ENCODE results near the gene ITIH6.
"Not testable (repeated sequence)": the region's sequence is repeated elsewhere in the genome, so short reads cannot be mapped to it uniquely, and the experiment has no call there.

ITIH6 gene

GRCh38 chrX:54754854-54755253 lies 43.2 kb downstream of the ITIH6 start:
- Histone ChIP-seq H3K4me3 (ENCODE audit: low read depth in 1 of 2, low read length in 1 of 2) (no peak overlapping the region), H3K27me3 (no peaks in the 10 kb centered on the region), H3K36me3 (no peaks in the 10 kb centered on the region), H3K9me3 (no peaks in the 10 kb centered on the region), H3K27ac (no peak overlapping the region), H3K4me1 (ENCODE audit: control insufficient read depth in 1 of 2, insufficient read depth in 1 of 2, low read depth in 1 of 2, low read length in 1 of 2) (no peaks in the 10 kb centered on the region)
- TF ChIP-seq, protein P1, sequence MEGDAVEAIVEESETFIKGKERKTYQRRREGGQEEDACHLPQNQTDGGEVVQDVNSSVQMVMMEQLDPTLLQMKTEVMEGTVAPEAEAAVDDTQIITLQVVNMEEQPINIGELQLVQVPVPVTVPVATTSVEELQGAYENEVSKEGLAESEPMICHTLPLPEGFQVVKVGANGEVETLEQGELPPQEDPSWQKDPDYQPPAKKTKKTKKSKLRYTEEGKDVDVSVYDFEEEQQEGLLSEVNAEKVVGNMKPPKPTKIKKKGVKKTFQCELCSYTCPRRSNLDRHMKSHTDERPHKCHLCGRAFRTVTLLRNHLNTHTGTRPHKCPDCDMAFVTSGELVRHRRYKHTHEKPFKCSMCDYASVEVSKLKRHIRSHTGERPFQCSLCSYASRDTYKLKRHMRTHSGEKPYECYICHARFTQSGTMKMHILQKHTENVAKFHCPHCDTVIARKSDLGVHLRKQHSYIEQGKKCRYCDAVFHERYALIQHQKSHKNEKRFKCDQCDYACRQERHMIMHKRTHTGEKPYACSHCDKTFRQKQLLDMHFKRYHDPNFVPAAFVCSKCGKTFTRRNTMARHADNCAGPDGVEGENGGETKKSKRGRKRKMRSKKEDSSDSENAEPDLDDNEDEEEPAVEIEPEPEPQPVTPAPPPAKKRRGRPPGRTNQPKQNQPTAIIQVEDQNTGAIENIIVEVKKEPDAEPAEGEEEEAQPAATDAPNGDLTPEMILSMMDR (IDR thresholded peaks at IDR 0.05) = no peak

- H3K4me3 ChIP-seq (ENCODE audit: low read depth in 1 of 2, low read length in 1 of 2) = no peak overlapping the region
- no peaks in the 10 kb centered on the region for H3K4me1 ChIP-seq (ENCODE audit: control insufficient read depth in 1 of 2, insufficient read depth in 1 of 2, low read depth in 1 of 2, low read length in 1 of 2)
- no peaks in the 10 kb centered on the region for H3K36me3 ChIP-seq
- no peaks in the 10 kb centered on the region for H3K9me3 ChIP-seq
- H3K27ac ChIP-seq = no peak overlapping the region
- H3K27me3 ChIP-seq = no peaks in the 10 kb centered on the region
- TF ChIP-seq, protein P1 (IDR thresholded peaks at IDR 0.05) = no peak
These were observed 49.4 kb downstream of the ITIH6 start for GRCh38 chrX:54748626-54749025.

DNA sequence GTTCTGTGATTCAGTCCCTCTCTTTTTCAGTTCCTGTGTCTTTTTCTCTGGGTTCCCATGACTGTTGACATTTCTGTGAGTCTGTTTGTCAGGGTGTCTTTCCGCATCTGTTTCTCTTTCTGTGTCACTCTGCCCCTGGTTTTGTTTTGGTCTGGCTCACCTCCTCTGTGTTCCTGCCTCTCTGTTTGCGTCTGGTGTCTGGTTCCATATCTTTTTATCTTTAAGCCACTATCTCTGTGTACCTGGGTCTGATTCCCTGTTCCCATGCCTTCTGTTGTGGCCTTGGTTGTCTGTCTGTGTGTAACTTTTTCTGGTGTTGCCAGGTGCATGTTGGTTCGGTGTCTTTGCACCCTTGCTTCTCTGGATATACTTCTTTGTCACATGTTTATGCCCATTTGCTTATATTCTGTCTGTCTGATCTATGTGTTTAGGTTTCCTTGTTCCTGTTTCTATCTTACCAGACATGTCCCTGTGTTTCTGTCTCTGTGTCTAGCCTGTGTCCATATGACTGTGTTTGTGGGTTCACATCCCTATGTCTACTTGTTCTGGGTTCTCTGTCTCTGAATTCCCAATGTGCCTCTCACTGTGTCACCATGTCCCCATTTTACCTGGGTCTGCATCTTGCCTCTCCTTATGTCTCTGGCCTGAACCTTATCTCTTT lies 50.2 kb downstream of the ITIH6 start:
- H3K27ac ChIP-seq = no peak overlapping the region
- no peaks in the 10 kb centered on the region for H3K27me3 ChIP-seq
- no peaks in the 10 kb centered on the region for H3K4me1 ChIP-seq (ENCODE audit: control insufficient read depth in 1 of 2, insufficient read depth in 1 of 2, low read depth in 1 of 2, low read length in 1 of 2)
- no peak overlapping the region for H3K4me3 ChIP-seq (ENCODE audit: low read depth in 1 of 2, low read length in 1 of 2)
- no peaks in the 10 kb centered on the region for H3K9me3 ChIP-seq
- TF ChIP-seq, protein P1 (IDR thresholded peaks at IDR 0.05) = no peak
- H3K36me3 ChIP-seq = no peaks in the 10 kb centered on the region

GRCh38 chrX:54746928-54747327 lies 51.1 kb downstream of the ITIH6 start:
- H3K27me3 ChIP-seq = no peaks in the 10 kb centered on the region
- no peak overlapping the region for H3K27ac ChIP-seq

DNA sequence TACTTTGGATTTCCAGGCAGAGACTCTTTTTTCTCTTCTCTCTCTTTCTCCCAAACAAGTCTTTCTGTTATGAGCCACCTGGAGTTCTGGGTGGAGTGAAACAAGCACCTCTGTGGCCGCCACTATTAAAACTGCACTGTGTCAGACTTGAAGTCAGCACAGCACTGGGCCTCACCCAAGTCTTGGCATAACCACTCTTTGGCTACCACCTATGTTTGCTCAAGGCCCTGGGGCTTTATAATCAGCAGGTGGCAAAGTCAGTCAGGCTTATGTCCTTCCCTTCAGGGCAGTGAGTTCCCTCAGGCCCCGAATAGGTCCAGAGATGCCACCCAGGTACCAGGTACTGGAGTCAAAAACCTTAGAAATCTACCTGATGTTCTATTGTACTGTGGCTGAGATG lies 52.4 kb downstream of the ITIH6 start:
- TF ChIP-seq, protein P1 (IDR thresholded peaks at IDR 0.05) = no peak
- H3K4me3 ChIP-seq (ENCODE audit: low read depth in 1 of 2, low read length in 1 of 2) = no peak overlapping the region
- no peaks in the 10 kb centered on the region for H3K4me1 ChIP-seq (ENCODE audit: control insufficient read depth in 1 of 2, insufficient read depth in 1 of 2, low read depth in 1 of 2, low read length in 1 of 2)
- H3K27me3 ChIP-seq = no peaks in the 10 kb centered on the region
- no peaks in the 10 kb centered on the region for H3K9me3 ChIP-seq
- no peak overlapping the region for H3K27ac ChIP-seq
- H3K36me3 ChIP-seq = no peaks in the 10 kb centered on the region

More at GRCh38 chrX:54746928-54747327, 51.1 kb downstream of the ITIH6 start:
- H3K4me3 ChIP-seq (ENCODE audit: low read depth in 1 of 2, low read length in 1 of 2) = no peak overlapping the region
- no peaks in the 10 kb centered on the region for H3K36me3 ChIP-seq
- no peaks in the 10 kb centered on the region for H3K9me3 ChIP-seq
- TF ChIP-seq, protein P1 (IDR thresholded peaks at IDR 0.05) = no peak
- H3K4me1 ChIP-seq (ENCODE audit: control insufficient read depth in 1 of 2, insufficient read depth in 1 of 2, low read depth in 1 of 2, low read length in 1 of 2) = no peaks in the 10 kb centered on the region

DNA sequence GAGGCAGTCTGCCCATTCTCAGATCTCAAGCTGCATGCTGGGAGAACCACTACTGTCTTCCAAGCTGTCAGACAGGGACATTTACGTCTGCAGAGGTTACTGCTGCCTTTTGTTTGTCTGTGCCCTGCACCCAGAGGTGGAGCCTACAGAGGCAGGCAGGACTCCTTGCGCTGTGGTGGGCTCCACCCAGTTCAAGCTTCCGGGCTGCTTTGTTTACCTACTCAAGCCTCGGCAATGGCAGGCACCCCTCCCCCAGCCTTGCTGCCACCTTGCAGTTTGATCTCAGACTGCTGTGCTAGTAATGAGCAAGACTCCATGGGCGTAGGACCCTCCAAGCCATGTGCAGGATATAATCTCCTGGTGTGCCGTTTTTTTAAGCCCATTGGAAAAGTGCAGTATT lies 59.5 kb downstream of the ITIH6 start:
- not testable (repeated sequence) for H3K27ac ChIP-seq; H3K4me1 ChIP-seq (ENCODE audit: control insufficient read depth in 1 of 2, insufficient read depth in 1 of 2, low read depth in 1 of 2, low read length in 1 of 2); H3K4me3 ChIP-seq (ENCODE audit: low read depth in 1 of 2, low read length in 1 of 2); H3K9me3 ChIP-seq; H3K36me3 ChIP-seq; H3K27me3 ChIP-seq

DNA sequence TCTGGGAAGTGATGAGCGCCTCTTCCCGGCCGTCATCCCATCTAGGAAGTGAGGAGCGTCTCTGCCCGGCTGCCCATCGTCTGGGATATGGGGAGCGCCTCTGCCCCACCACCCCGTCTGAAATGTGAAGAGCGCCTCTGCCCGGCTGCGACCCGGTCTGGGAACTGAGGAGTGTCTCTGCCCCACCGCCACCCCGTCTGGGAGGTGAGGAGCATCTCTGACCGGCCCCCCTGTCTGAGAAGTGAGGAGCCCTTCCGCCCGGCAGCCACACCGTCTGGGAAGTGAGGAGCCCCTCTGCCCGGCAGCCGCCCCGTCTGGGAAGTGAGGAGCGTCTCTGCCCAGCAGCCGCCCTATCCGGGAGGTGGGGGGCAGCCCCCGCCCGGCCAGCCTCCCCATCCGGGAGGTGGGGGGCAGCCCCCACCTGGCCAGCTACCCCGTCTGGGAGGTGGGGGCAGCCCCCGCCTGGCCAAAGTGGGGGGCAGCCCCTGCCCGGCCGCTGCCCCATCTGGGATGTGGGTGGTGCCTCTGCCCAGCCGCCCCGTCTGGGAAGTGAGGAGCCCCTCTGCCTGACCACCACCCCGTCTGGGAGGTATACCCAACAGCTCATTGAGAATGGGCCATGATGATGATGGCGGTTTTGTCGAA lies 61.6 kb downstream of the ITIH6 start:
- not testable (repeated sequence) for H3K27ac ChIP-seq; H3K4me3 ChIP-seq (ENCODE audit: low read depth in 1 of 2, low read length in 1 of 2); H3K36me3 ChIP-seq; H3K27me3 ChIP-seq; H3K9me3 ChIP-seq; H3K4me1 ChIP-seq (ENCODE audit: control insufficient read depth in 1 of 2, insufficient read depth in 1 of 2, low read depth in 1 of 2, low read length in 1 of 2)

Data from neutrophil (primary cell).